Measurements from ENCODE around the gene TMEM74B.

The TMEM74B gene

DNA sequence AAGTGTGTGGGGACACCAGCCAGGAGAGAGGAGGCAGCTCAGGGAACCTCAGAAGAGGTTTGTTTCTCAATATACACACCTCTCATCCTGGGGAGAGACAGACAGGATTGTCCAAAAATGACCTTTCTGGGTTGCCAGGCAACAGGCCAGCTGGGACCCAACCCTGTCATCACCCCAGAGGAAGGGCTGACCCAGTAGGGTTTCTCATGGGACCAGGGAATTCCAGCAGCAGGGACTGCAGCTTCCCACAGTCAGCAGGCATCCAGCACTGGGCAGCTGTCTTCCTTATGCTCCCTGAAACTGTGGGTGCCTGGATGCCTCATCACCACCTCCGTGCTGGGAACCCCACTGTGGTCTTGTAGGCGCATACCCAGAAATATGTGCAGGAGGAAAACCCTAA lies 19.8 kb upstream of the TMEM74B start:
- WGBS (ENCODE audit: insufficient coverage, insufficient read length): no CpG with 5 or more reads among the region's 2 CpGs
- H3K27me3 ChIP-seq (ENCODE audit: control insufficient read depth, insufficient read depth, low read length): no peaks in the 10 kb centered on the region

DNA sequence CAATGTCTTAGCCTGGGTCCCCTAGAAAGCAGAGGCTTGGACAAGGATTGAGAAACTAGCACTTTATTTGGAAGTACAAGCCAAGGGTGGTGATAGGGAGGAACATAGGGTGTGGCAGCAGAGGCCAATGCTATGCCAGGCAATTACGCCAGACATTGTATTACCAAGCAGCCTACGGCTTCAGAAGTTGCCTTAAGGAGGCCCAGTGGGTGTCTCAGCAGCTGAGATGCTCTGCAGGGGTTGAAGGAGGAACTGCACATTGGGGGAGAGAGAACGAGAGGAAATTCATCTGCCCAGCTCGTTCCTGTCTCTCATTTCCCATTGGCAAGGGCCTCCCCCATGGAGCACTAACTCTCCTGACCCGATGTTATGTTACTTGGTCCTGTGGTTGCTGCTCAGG lies 19.3 kb upstream of the TMEM74B start:
- Histone ChIP-seq H3K9me3 (ENCODE audit: control insufficient read depth, insufficient read depth, low read length) (no peaks in the 10 kb centered on the region), H3K36me3 (ENCODE audit: control insufficient read depth, insufficient read depth, low read length) (no peaks in the 10 kb centered on the region), H3K4me3 (ENCODE audit: low read length) (no peak overlapping the region), H3K27ac (ENCODE audit: low read length) (no peak overlapping the region), H3K4me1 (ENCODE audit: control insufficient read depth, insufficient read depth, low read length) (no peaks in the 10 kb centered on the region), H3K27me3 (ENCODE audit: control insufficient read depth, insufficient read depth, low read length) (no peaks in the 10 kb centered on the region)
- DNase-seq (ENCODE audit: low read depth, low spot score): no peak
- WGBS (ENCODE audit: insufficient coverage, insufficient read length): no CpG with 5 or more reads among the region's 5 CpGs

More for the DNA sequence above, 19.8 kb upstream of the TMEM74B start:
- no peaks in the 10 kb centered on the region for H3K9me3 ChIP-seq (ENCODE audit: control insufficient read depth, insufficient read depth, low read length)
- H3K4me1 ChIP-seq (ENCODE audit: control insufficient read depth, insufficient read depth, low read length): no peaks in the 10 kb centered on the region
- no peak for DNase-seq (ENCODE audit: low read depth, low spot score)
- no peak overlapping the region for H3K27ac ChIP-seq (ENCODE audit: low read length)
- no peaks in the 10 kb centered on the region for H3K36me3 ChIP-seq (ENCODE audit: control insufficient read depth, insufficient read depth, low read length)
- no peak overlapping the region for H3K4me3 ChIP-seq (ENCODE audit: low read length)

DNA sequence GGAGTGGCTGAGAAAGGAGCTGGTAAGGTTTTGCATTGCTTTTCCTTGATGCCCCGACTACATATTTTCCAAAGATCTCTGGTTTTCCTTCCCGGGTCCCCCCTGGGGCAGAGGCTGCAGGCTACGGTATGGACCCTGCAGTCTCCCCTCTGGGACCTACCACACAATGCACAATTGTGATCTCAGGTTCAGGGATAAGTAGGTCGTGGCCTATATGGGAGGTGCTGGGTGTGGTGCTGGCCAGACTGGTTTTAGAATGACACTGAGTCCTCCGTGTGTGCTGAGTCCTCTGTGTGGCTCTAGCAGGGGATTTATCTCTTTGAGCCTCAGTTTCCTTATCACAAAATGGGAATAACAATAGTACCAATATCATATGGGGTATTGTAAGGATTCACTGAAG lies 18.8 kb upstream of the TMEM74B start:
- Histone ChIP-seq H3K27ac (ENCODE audit: low read length) (no peak overlapping the region), H3K4me3 (ENCODE audit: low read length) (no peak overlapping the region), H3K27me3 (ENCODE audit: control insufficient read depth, insufficient read depth, low read length) (no peaks in the 10 kb centered on the region), H3K4me1 (ENCODE audit: control insufficient read depth, insufficient read depth, low read length) (no peaks in the 10 kb centered on the region), H3K9me3 (ENCODE audit: control insufficient read depth, insufficient read depth, low read length) (no peaks in the 10 kb centered on the region), H3K36me3 (ENCODE audit: control insufficient read depth, insufficient read depth, low read length) (no peaks in the 10 kb centered on the region)
- DNase-seq (ENCODE audit: low read depth, low spot score): no peak
- WGBS (ENCODE audit: insufficient coverage, insufficient read length): no CpG with 5 or more reads among the region's 5 CpGs

DNA sequence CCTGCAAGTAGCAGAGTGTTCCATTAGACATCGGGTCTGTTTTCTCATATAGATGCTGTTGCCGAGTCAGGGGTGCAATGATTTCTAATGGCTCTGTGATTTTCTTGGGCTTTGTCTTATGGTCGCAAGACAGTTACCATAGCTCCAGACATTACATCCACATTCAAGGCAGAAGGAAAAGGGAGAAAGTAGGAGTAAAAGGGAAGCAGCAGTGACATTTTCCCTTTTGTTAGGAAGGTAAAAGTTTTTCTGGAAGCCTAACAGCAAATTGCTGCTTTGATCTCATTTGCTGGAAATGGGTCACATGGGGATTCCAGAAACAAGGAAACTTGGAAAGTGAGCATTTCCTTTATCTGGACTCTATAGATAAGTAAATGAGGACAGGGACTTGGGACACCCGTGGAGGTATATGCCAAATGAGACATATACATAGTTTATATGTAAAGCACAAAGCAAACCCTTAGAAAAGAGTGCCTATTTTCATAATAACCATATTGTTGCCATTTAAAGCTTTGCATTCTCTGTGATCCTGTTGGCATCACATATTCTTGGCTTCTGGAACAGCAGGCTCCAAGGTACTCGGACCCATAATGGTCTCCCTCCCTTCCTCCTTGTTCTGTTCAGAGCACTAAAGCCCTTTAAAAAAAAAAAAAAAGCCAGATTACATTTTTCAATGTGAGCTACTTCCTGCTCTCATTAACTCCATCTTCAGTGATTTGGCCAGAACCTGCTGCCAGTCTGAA lies 18.2 kb upstream of the TMEM74B start, which contains the start of gene C20orf202:
Gene C20orf202, plus strand, starts transcription at position 693 of the 743 bp plus-strand sequence. CDS start 132 bp downstream, outside the sequence.
- DNase-seq (ENCODE audit: low read depth, low spot score): no peak
- Histone ChIP-seq H3K27ac (ENCODE audit: low read length) (no peak within 1 kb of the TSS), H3K4me3 (ENCODE audit: low read length) (no peak within 1 kb of the TSS), H3K4me1 (ENCODE audit: control insufficient read depth, insufficient read depth, low read length) (no peaks in the 10 kb centered on the region), H3K36me3 (ENCODE audit: control insufficient read depth, insufficient read depth, low read length) (no peaks in the 10 kb centered on the region), H3K27me3 (ENCODE audit: control insufficient read depth, insufficient read depth, low read length) (no peaks in the 10 kb centered on the region), H3K9me3 (ENCODE audit: control insufficient read depth, insufficient read depth, low read length) (no peaks in the 10 kb centered on the region)
- no CpG with 5 or more reads among the region's 5 CpGs for WGBS (ENCODE audit: insufficient coverage, insufficient read length)

DNA sequence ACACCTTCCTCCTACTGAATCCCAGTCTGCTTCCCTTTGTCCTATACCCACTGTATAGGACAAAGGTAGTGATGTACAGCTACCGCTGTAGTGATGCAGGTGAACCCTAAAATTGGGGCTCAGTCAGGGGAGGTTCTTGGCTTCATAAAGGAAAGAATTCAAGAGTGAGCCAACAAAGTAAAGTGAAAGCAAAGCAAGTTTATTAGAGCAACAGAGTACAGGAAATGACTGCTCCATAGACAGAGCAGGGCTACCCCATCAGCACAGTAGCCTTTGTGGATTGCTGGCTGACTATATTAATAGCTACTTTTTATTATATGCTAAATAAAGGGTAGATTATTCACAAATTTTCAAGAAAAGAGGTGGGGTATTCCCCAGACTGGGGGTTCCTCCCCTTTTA lies 15.2 kb upstream of the TMEM74B start:
- H3K9me3 ChIP-seq (ENCODE audit: control insufficient read depth, insufficient read depth, low read length): no peaks in the 10 kb centered on the region
- WGBS (ENCODE audit: insufficient coverage, insufficient read length): no CpG with 5 or more reads among the region's 1 CpG
- no peaks in the 10 kb centered on the region for H3K36me3 ChIP-seq (ENCODE audit: control insufficient read depth, insufficient read depth, low read length)
- no peaks in the 10 kb centered on the region for H3K27me3 ChIP-seq (ENCODE audit: control insufficient read depth, insufficient read depth, low read length)
- H3K27ac ChIP-seq (ENCODE audit: low read length): no peak overlapping the region
- no peak overlapping the region for H3K4me3 ChIP-seq (ENCODE audit: low read length)
- no peak for DNase-seq (ENCODE audit: low read depth, low spot score)
- no peaks in the 10 kb centered on the region for H3K4me1 ChIP-seq (ENCODE audit: control insufficient read depth, insufficient read depth, low read length)

DNA sequence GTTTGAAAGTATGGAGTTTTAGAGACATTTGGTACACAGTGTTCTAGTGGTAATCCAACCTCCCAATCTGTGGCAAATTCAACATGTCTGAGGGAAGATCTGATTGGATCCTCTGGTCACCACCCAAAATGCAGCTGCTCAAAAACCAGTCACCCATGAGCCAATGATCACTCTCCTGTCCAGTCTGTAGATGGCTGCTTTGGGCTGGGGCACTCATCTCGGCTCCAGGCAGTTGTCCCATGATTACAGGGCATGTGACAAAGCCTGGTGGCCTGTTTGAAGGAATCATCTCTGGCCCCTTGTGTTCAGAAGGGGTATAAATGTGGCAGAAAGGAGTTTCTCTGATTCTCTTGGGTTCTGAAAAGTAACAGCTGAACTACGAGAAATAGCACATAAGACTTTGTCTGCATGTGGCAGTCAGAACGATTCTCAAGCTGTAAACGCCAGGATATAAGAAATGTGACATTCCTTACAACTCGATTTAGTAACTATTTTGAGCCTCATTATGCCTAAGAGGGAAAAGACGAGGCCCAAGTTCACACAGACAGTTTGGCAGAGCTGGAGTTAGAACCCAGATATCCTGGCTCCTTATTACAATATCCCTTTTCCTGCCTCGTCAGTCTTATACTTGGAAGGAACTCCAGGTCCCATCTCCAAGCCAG lies 14.6 kb upstream of the TMEM74B start:
- H3K4me1 ChIP-seq (ENCODE audit: control insufficient read depth, insufficient read depth, low read length): no peaks in the 10 kb centered on the region
- no peak overlapping the region for H3K4me3 ChIP-seq (ENCODE audit: low read length)
- no peaks in the 10 kb centered on the region for H3K27me3 ChIP-seq (ENCODE audit: control insufficient read depth, insufficient read depth, low read length)
- H3K27ac ChIP-seq (ENCODE audit: low read length): no peak overlapping the region
- WGBS (ENCODE audit: insufficient coverage, insufficient read length): no CpG with 5 or more reads among the region's 7 CpGs
- DNase-seq (ENCODE audit: low read depth, low spot score): no peak
- H3K9me3 ChIP-seq (ENCODE audit: control insufficient read depth, insufficient read depth, low read length): no peaks in the 10 kb centered on the region
- H3K36me3 ChIP-seq (ENCODE audit: control insufficient read depth, insufficient read depth, low read length): no peaks in the 10 kb centered on the region

DNA sequence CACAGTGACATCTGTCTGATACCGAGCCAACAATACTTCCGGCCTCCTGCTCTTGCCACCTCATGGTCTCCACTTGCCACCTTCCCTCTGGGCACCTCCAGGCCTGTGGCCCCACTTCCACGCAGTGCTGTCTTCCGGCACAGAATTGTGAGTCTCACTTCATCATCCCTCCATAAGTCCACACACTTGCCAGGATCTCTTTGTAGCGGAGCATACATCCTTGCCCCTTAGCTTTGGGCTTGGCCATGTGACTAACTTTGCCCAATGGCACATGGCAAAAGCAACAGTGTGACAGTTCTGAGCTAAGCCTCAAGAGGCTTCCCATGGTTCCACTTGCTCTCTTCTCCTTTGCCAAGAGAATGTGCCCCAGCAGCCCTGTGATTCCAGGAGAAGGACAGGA lies 14.0 kb upstream of the TMEM74B start:
- Histone ChIP-seq H3K27ac (ENCODE audit: low read length) (no peak overlapping the region), H3K36me3 (ENCODE audit: control insufficient read depth, insufficient read depth, low read length) (no peaks in the 10 kb centered on the region), H3K4me3 (ENCODE audit: low read length) (no peak overlapping the region), H3K9me3 (ENCODE audit: control insufficient read depth, insufficient read depth, low read length) (no peaks in the 10 kb centered on the region), H3K4me1 (ENCODE audit: control insufficient read depth, insufficient read depth, low read length) (no peaks in the 10 kb centered on the region), H3K27me3 (ENCODE audit: control insufficient read depth, insufficient read depth, low read length) (no peaks in the 10 kb centered on the region)
- DNase-seq (ENCODE audit: low read depth, low spot score): no peak
- no CpG with 5 or more reads among the region's 5 CpGs for WGBS (ENCODE audit: insufficient coverage, insufficient read length)

DNA sequence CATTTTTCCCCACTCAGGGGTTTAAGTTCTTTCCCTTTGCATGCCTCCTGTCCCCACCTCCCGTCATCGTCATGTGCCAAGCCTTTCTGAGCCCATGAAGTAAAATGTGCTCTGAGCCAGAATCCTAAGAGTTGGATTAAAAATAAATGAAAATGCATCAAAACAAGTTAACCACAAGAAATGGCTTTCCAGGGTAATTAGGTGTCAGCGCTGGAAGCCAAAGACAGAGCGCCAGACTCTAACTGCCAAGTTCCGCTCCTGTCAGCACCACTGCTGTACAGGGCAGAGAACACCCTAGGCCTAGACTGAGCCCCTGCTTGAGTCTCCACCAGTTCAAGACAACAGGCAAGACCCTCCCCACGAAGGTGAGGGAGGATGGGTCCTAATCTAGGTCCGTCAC lies 13.0 kb upstream of the TMEM74B start:
- no peak overlapping the region for H3K4me3 ChIP-seq (ENCODE audit: low read length)
- H3K27me3 ChIP-seq (ENCODE audit: control insufficient read depth, insufficient read depth, low read length): no peaks in the 10 kb centered on the region
- no CpG with 5 or more reads among the region's 7 CpGs for WGBS (ENCODE audit: insufficient coverage, insufficient read length)
- H3K9me3 ChIP-seq (ENCODE audit: control insufficient read depth, insufficient read depth, low read length): no peaks in the 10 kb centered on the region
- DNase-seq (ENCODE audit: low read depth, low spot score): no peak
- no peaks in the 10 kb centered on the region for H3K36me3 ChIP-seq (ENCODE audit: control insufficient read depth, insufficient read depth, low read length)
- no peaks in the 10 kb centered on the region for H3K4me1 ChIP-seq (ENCODE audit: control insufficient read depth, insufficient read depth, low read length)
- no peak overlapping the region for H3K27ac ChIP-seq (ENCODE audit: low read length)

DNA sequence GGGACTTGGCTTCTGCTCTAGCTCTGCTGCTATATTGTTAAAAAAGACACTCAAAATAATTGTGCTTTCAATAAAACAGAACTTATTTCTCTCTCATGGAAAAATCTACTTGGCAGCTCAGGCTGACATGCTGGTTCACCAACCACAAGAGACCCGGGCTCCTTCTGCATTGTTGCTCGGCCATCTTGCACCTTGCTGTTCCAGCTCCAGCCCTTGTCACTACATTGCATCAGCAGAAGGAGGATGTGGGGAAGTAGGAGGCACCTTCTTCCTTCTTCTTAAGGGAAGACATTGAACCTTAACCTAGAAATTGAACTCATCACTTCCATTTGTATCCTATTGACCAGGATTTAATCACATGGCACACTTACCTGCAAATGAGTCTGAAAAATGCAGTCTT lies 11.9 kb upstream of the TMEM74B start:
- Histone ChIP-seq H3K36me3 (ENCODE audit: control insufficient read depth, insufficient read depth, low read length) (no peaks in the 10 kb centered on the region), H3K27ac (ENCODE audit: low read length) (no peak overlapping the region), H3K9me3 (ENCODE audit: control insufficient read depth, insufficient read depth, low read length) (no peaks in the 10 kb centered on the region), H3K4me3 (ENCODE audit: low read length) (no peak overlapping the region), H3K4me1 (ENCODE audit: control insufficient read depth, insufficient read depth, low read length) (no peaks in the 10 kb centered on the region), H3K27me3 (ENCODE audit: control insufficient read depth, insufficient read depth, low read length) (no peaks in the 10 kb centered on the region)
- no CpG with 5 or more reads among the region's 2 CpGs for WGBS (ENCODE audit: insufficient coverage, insufficient read length)
- no peak for DNase-seq (ENCODE audit: low read depth, low spot score)

DNA sequence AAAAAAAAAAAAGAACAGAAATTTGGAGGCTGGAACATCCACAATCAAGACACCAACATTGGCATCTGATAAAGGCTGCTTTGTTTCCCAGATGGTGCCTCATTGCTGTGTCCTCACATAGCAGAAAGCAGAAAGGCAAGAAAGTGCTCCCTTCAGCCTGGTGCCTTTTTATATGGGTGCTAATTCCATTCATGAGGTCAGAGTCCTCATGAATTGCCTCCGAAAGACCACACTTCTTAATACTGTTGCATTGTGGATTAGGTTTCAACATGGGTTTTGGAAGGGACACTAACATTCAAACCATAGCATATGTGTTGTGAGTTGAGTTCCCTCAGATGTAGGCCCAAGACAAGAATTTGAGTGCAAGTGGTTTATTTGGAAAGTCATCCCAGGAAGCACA lies 10.4 kb upstream of the TMEM74B start:
- H3K4me3 ChIP-seq (ENCODE audit: low read length): no peak overlapping the region
- H3K4me1 ChIP-seq (ENCODE audit: control insufficient read depth, insufficient read depth, low read length): no peaks in the 10 kb centered on the region
- H3K9me3 ChIP-seq (ENCODE audit: control insufficient read depth, insufficient read depth, low read length): no peaks in the 10 kb centered on the region
- WGBS (ENCODE audit: insufficient coverage, insufficient read length): no CpG with 5 or more reads among the region's 1 CpG
- H3K36me3 ChIP-seq (ENCODE audit: control insufficient read depth, insufficient read depth, low read length): no peaks in the 10 kb centered on the region
- peaks cover 1% of the 10 kb centered on the region; the same call in 1 of the 2 replicates for H3K27me3 ChIP-seq (ENCODE audit: control insufficient read depth, insufficient read depth, low read length)
- H3K27ac ChIP-seq (ENCODE audit: low read length): no peak overlapping the region
- no peak for DNase-seq (ENCODE audit: low read depth, low spot score)
